HepG2 (cell line): ENCODE measurements around the gene FSCN2. TPM values are rescaled to one million over a fixed set of nuclear protein-coding genes. Genes with fewer than 3 reads are reported as not detected.
A peak's percentile ranks its signal among the peaks of the same experiment; 100 is the strongest.

Experiments
- ASH2L ChIP-seq: fragments of 300-600, 200-600 bp; sonication (generic); IDR thresholded peaks from 2 replicates; pipeline ENCODE4 v1.7.0; 2017; ENCODE audit warnings: low read depth, mild to moderate bottlenecking, moderate library complexity, mixed read lengths, low read length; ENCODE audit not compliant: insufficient read length
- BCL6 ChIP-seq: IDR thresholded peaks from 2 replicates; pipeline ENCODE4 v1.6.1; 2016; ENCODE audit warnings: missing genetic modification reagents, missing compliant biosample characterization
- CTCF ChIP-seq: sonication (generic); formaldehyde crosslinking; IDR thresholded peaks from 2 replicates; pipeline ENCODE4 v1.5.0; 2020; ENCODE audit warnings: mild to moderate bottlenecking, missing genetic modification reagents, moderate library complexity
- FOXO4 ChIP-seq: sonication (generic); formaldehyde crosslinking; conservative IDR thresholded peaks from 2 replicates; pipeline ENCODE4 v1.8.1; 2023; ENCODE audit warnings: missing genetic modification reagents
- GMEB1 ChIP-seq: sonication (generic); formaldehyde crosslinking; IDR thresholded peaks from 2 replicates; pipeline ENCODE4 v1.5.1; 2020; ENCODE audit warnings: missing genetic modification reagents, mild to moderate bottlenecking, borderline replicate concordance
- HDAC6 ChIP-seq: fragments of 200-600 bp; sonication (generic); IDR thresholded peaks from 2 replicates; pipeline ENCODE4 v1.7.0; 2017; ENCODE audit warnings: mild to moderate bottlenecking, antibody characterized with exemption, low read length, low read depth
- IRF1 ChIP-seq: sonication (generic); formaldehyde crosslinking; IDR thresholded peaks from 2 replicates; pipeline ENCODE4 v1.4.0; 2020; ENCODE audit warnings: low read depth, mild to moderate bottlenecking, missing genetic modification reagents
- RNF219 ChIP-seq: sonication (generic); formaldehyde crosslinking; IDR thresholded peaks from 2 replicates; pipeline ENCODE4 v1.5.0; 2020; ENCODE audit warnings: mild to moderate bottlenecking, missing genetic modification reagents
- SETDB1 ChIP-seq: sonication (generic); formaldehyde crosslinking; IDR thresholded peaks from 2 replicates; pipeline ENCODE4 v1.5.1; 2020; ENCODE audit warnings: missing genetic modification reagents, mild to moderate bottlenecking, borderline replicate concordance
- SP5 ChIP-seq: IDR thresholded peaks from 2 replicates; pipeline ENCODE4 v1.6.1; 2016; ENCODE audit warnings: low read depth, borderline replicate concordance
- TFDP1 ChIP-seq: IDR thresholded peaks from 2 replicates; pipeline ENCODE4 v1.6.1; 2016; ENCODE audit warnings: missing compliant biosample characterization, missing genetic modification reagents, borderline replicate concordance
- ZNF124 ChIP-seq: sonication (generic); formaldehyde crosslinking; IDR thresholded peaks from 2 replicates; pipeline ENCODE4 v1.4.0; 2020; ENCODE audit warnings: missing genetic modification reagents
- ZNF317 ChIP-seq: sonication (generic); formaldehyde crosslinking; IDR thresholded peaks from 2 replicates; pipeline ENCODE4 v1.5.0; 2020; ENCODE audit warnings: mild to moderate bottlenecking, missing genetic modification reagents
- ZNF552 ChIP-seq: sonication (generic); formaldehyde crosslinking; IDR thresholded peaks from 2 replicates; pipeline ENCODE4 v1.9.0; 2022; ENCODE audit warnings: missing genetic modification reagents, mild to moderate bottlenecking, borderline replicate concordance
- ZNF567 ChIP-seq: sonication (generic); formaldehyde crosslinking; IDR thresholded peaks from 2 replicates; pipeline ENCODE4 v1.8.1; 2023; ENCODE audit warnings: mild to moderate bottlenecking, missing genetic modification reagents, borderline replicate concordance
- ZNF678 ChIP-seq: sonication (generic); formaldehyde crosslinking; IDR thresholded peaks from 2 replicates; pipeline ENCODE4 v1.4.0; 2020; ENCODE audit warnings: mild to moderate bottlenecking, missing genetic modification reagents
- ZNF841 ChIP-seq: sonication (generic); formaldehyde crosslinking; IDR thresholded peaks from 2 replicates; pipeline ENCODE4 v1.8.1; 2023; ENCODE audit warnings: missing genetic modification reagents, borderline replicate concordance
- polyA plus RNA-seq, 8 experiments: library from polyadenylated mRNA; depleted of rRNA in 3 of 8; stranded (reverse) in 7 of 8; unstranded in 1 of 8; fragments of >200 nt; fragmentation: Illumina TruSeq in 4 of 8; extraction: Trizol in 4 of 8; gene quantifications; 2 replicates each; pipeline versions ENCODE4 v1.2.1 to v1.2.3, GENCODE V29; 2011 to 2016; ENCODE audit warnings: low read depth in 4 of 8, missing spikeins in 1 of 8, mixed read lengths in 1 of 8; ENCODE audit not compliant: insufficient read depth in 1 of 8
- total RNA-seq, 5 experiments: library from RNA; depleted of rRNA; stranded (reverse); fragments of >200 nt; fragmentation: Illumina TruSeq; extraction: Trizol; gene quantifications; 2 replicates each; pipeline ENCODE4 v1.2.3, GENCODE V29; 2016; ENCODE audit warnings: low read depth in 1 of 5

FSCN2 gene
- total and polyA plus RNA-seq, 2 of the 13 experiments (the other 11 are each of a cell fraction or from before 2014, with no cell fraction given): 0.09 TPM; not detected in 1

- no peak for TF ChIP-seq RNF219
- TF ChIP-seq ZNF317: no peak
- peak; percentile 79 for TF ChIP-seq IRF1
- TF ChIP-seq ASH2L: peak; percentile 30
- no peak for TF ChIP-seq ZNF567 (CRISPR knock-in tag)
- 0 out of 2 replicates have a peak, but pooled peaks have one; percentile 29 for TF ChIP-seq ZNF124
- TF ChIP-seq ZNF678 (CRISPR knock-in tag): no peak
- TF ChIP-seq SP5 (CRISPR knock-in tag): no peak
- no peak; the same call in 1 of the 2 replicates for TF ChIP-seq GMEB1 (CRISPR knock-in tag)
- no peak; the same call in 1 of the 2 replicates for TF ChIP-seq BCL6
- no peak for TF ChIP-seq SETDB1 (CRISPR knock-in tag)
- no peak for TF ChIP-seq CTCF (CRISPR knock-in tag)
- TF ChIP-seq HDAC6: no peak
- no peak for TF ChIP-seq FOXO4 (CRISPR knock-in tag)
- TF ChIP-seq ZNF552 (CRISPR knock-in tag): no peak; the same call in 1 of the 2 replicates
- TF ChIP-seq ZNF841: no peak
- TF ChIP-seq TFDP1 (CRISPR knock-in tag): peak; percentile 66
These were observed 15.4 kb upstream of the FSCN2 start, which contains the start of gene ACTG1 (continued) for GRCh38 chr17:81512562-81513371.
